Stimulated activated CD4-positive, alpha-beta T cell treated with anti-CD3 and anti-CD28 coated beads, Interleukin-12 subunit alpha, Interleukin-12 subunit beta, amount 100 ng/mL, for 48 hours (primary cell): Measurements from ENCODE around the gene POU6F2.
"Not testable (repeated sequence)": the region's sequence is repeated elsewhere in the genome, so short reads cannot be mapped to it uniquely, and the experiment has no call there.

Experiments used
- DNase-seq, 3 donors: peaks; one replicate each; pipeline ENCODE4 v3.0.0-alpha.2; 2020; ENCODE audit warnings: low read depth in 2 of 3, low spot score in 1 of 3

The POU6F2 gene

GRCh38 chr7:39186131-39186530, 208.4 kb downstream of the POU6F2 start:
- no peak for DNase-seq

DNA sequence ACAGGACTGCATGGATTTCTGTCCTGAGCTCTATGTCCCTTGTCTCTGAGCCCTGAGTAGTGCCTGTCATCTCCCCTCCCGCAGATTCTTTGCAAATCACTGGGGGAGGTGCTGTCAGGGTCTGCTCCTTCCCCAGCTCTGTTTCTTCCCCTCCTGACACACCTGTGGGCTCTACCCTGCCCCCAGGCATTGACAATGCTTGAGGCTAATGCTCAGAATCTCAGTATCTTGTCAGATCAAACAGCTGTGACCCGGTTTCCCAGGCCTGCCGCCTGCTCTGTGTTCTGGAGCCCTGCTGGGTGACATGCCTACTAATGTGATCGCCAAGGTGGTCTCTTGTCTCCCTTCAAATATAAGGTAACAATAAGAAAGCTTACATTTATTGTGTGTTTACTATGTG, 209.0 kb downstream of the POU6F2 start:
- DNase-seq, result no peak

DNA sequence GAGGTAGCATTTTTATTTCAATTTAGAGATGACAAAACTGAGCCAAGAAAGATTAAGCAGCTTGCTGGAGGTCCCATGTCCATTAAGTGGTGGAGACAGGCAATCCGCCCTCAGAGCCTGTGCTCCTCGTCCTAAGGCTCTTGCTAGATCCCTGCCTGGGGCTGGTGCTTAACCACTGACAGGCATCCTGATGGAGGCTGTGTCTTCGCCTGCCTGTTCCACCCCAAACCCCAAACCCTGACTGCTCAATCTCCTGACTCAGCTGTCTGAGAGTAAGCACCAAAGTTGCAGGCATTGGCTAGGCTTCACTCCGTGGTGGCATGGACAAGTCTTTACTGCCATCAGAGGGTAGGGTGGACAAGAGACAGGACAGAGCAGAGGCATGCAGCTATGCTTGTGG, 209.4 kb downstream of the POU6F2 start:
- no peak for DNase-seq

DNA sequence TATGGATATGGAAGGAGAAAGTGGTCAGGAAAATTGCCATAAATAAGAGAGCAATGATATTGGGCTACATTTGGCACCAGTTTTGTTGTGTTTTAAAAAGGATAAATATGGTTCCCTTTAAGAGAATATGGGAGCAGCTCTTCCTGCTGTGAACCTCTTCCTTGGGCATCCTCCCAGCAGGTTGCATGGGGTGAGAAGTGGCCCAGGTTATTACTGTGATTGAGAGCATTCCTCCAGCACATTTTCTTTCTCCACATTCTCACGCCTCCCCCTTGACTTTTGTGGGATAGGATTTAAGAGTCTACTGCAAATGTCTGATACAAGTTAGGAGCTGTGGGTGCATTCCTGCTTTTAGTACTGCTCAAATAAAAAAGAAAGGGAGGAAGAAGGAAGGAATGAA, 214.8 kb downstream of the POU6F2 start:
- DNase-seq, result no peak

DNA sequence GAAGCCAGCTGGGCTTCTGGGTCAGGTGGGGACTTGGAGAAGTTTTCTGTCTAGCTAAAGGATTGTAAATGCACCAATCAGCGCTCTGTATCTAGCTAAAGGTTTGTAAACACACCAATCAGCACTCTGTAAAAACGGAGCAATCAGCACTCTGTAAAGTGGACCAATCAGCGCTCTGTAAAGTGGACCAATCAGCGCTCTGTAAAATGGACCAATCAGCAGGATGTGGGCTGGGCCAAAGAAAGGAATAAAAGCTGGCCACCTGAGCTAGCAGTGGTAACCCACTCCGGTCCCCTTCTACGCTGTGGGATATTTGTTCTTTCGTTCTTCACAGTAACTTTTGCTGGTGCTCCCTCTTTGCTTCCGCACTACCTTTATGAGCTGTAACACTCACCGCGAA, 216.7 kb downstream of the POU6F2 start:
- not testable (repeated sequence) for DNase-seq

DNA sequence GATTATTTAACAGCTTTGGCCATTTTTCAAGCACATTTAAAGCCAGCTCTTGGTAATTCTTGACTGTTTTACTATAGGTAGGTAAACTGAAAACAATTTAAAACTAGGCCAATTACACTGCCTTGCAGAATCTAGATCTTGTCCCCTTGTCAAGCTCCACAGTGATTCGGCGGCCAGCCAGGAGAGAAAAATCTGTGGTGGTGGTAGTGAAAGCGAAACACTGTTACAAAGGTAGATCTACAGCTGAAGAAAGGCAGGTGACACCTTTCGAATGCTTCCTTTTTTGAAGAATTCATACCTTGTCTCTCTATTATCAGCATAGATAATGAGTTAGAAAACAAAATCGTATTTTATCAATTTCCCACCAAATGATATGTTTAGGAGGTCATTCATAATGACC, 218.3 kb downstream of the POU6F2 start:
- no peak for DNase-seq

- DNase-seq, result no peak
Measured at GRCh38 chr7:39197831-39198230, 220.1 kb downstream of the POU6F2 start.

- DNase-seq, result no peak
Measured at GRCh38 chr7:39198556-39198955, 220.8 kb downstream of the POU6F2 start.

DNA sequence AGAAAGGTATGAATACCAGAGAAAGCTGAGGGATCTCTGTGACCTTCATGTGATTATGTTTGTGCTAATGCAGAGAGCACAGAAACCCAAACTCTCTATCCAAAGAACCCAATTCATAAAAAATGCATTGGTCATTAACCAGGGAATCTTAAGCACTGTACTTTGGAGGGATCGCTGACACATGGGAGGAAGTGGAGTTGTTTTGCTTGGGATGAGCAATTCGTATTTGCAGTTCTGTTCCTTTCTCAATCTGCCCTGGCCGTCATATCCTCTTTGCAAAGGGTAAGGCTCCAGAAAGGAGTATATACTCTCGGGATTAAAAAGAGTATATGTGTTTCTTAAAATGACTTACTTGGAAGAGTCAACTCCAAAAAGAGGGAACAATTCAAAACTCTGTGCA, 221.3 kb downstream of the POU6F2 start:
- no peak for DNase-seq

GRCh38 chr7:39199951-39200350, 222.2 kb downstream of the POU6F2 start:
- no peak for DNase-seq

GRCh38 chr7:39202041-39202440, 224.3 kb downstream of the POU6F2 start:
- DNase-seq, result no peak

- DNase-seq, result no peak
Measured at GRCh38 chr7:39210362-39210761, 232.7 kb downstream of the POU6F2 start.

GRCh38 chr7:39211581-39211980, 233.9 kb downstream of the POU6F2 start:
- no peak for DNase-seq

GRCh38 chr7:39212876-39213275, 235.2 kb downstream of the POU6F2 start:
- no peak for DNase-seq

- no peak for DNase-seq
Measured at GRCh38 chr7:39217783-39218182, 240.1 kb downstream of the POU6F2 start.

DNA sequence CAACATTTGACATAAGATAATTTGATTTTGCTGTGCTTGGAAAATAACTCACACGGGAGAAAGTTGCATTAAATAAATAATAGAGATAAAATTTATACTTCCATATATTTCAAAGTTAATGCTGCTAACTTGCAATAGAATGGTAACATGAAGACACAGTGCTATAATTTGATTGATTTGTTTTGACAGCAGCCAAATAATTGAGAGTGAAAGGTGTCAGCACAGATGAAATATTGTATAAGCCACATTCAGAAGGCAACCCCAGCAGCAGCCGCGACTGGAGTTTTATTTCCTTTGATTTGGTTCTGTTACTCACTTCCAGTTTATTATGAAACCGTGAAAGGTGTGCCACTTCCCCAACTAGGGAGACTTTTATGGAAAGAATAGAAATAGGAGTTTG, 242.2 kb downstream of the POU6F2 start:
- no peak for DNase-seq

- no peak for DNase-seq
Measured at GRCh38 chr7:39221901-39222300, 244.2 kb downstream of the POU6F2 start.

DNA sequence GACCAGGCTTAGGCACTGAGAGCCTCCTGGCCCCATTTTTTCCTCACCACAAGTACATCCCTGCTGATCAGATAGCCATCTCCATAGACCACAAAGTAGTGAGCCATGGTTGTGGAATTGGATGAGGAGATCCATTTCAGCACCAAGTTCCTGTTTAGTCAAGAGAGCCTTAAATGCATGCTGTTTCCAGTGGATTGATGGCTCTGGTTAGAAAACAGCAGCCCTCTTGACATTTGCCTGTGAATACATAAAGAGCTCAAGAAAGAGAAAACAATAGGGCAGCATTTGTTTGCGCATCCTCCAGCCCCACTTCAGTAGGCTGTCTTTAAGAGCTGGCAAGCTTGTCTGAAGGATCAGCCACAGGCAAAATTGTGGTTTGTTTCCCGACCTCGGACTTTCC, 251.2 kb downstream of the POU6F2 start:
- DNase-seq, result no peak

GRCh38 chr7:39233851-39234529, 256.3 kb downstream of the POU6F2 start:
- DNase-seq, result no peak

GRCh38 chr7:39238234-39238869, 260.6 kb downstream of the POU6F2 start:
- DNase-seq, result no peak

- DNase-seq, result no peak
Measured at GRCh38 chr7:39240864-39241263, 263.2 kb downstream of the POU6F2 start.

- DNase-seq, result no peak
Measured at GRCh38 chr7:39247576-39247975, 269.9 kb downstream of the POU6F2 start.

- DNase-seq, result no peak
Measured at GRCh38 chr7:39248041-39248691, 270.5 kb downstream of the POU6F2 start.
